Daoy (cell line): ENCODE results near the gene RAB7B. TPM values are rescaled to one million over a fixed set of nuclear protein-coding genes. Genes with fewer than 3 reads are reported as not detected.
"Not testable (repeated sequence)": the region's sequence is repeated elsewhere in the genome, so short reads cannot be mapped to it uniquely, and the experiment has no call there.

Experiments used
- DNase-seq: peaks from one replicate; pipeline ENCODE4 v3.0.0-alpha.2; 2015; ENCODE audit warnings: low read depth
- total RNA-seq: library from RNA; depleted of rRNA; stranded (reverse); fragments of >200 nt; shearing (Covaris generic); gene quantifications from 2 replicates; pipeline ENCODE4 v1.2.3, GENCODE V29; 2014; rRNA removed

The RAB7B gene
- 2.7 and 3.5 TPM in 2 replicates for total RNA-seq

GRCh38 chr1:206002871-206003801 lies at the start of gene RAB7B:
TSS of gene RAB7B (minus strand) at chr1:206003395. CDS start at chr1:205994135, 9,260 bp downstream.
- DNase-seq, result peak; percentile 75

- DNase-seq, result not testable (repeated sequence)
Observed at GRCh38 chr1:206052231-206052865, 49.2 kb upstream of the RAB7B start.

DNA sequence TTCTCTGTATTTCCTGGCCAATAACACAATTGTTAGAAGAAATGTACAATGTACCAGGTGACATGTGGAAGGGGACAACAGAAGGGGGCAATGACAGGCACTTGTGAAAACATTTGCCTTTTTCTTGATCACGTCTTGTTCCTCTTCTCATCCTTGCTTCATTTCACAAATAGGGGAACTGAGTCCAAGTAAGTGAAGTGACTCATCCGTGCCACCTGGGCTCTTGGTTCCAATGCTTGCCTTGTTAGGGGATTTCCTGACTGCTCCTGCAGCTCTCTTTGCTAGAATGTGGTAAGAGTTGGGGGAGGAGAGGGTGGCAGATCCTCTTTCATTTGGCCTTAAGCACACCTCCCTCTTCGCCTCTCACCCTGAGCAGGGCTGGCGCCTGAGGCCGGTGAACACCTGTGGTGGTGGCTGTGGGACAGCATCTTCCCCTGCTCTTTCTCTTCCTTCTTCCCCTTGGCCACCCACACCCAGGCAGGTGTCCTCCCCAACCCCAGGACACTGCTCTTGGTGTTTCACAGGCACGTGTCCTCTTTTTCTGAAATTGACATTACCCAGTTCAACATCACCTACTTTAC lies 47.5 kb upstream of the RAB7B start:
- peak; percentile 17 for DNase-seq

- no peak for DNase-seq
Observed at GRCh38 chr1:206049919-206050600, 46.9 kb upstream of the RAB7B start.

DNA sequence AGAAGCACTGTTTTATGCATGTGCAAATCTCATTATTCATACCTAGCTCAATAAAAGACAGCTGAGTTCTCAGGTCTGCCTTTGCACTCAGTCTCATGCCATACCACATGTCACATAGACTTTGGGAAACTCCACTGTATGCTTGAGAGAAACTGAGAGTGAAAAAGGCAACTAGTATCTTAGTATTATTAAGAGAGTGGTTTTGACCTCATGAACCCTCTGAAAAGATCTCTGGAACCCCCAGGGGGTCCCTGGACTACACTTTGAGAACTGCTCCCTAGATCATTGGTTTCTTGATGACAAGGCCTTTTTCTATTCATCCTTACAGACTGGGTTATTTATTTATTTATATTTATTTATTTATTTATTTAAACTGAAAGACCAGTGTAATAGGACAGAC lies 46.1 kb upstream of the RAB7B start:
- DNase-seq, result no peak

DNA sequence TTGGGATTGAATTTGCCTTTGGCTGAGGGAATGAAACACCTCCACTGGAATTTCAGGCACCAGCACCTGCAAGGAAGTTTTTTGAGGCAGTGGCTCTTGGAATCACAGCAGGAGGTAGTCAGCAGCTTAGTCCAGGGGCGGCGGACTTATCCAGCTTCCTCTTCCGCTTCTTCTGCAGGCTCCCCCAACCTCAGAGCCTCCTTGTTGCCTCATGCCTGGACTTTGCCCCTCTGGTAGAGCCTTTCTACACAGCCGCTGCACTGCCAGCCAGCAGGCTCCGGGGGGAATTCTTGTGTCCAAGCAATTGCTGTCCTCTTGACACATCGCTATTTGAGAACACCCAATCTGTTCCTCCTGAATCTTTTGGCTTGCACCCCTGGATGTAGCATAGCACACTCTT lies 45.4 kb upstream of the RAB7B start:
- DNase-seq, result no peak

GRCh38 chr1:206047271-206047670 lies 44.1 kb upstream of the RAB7B start:
- DNase-seq, result no peak

DNA sequence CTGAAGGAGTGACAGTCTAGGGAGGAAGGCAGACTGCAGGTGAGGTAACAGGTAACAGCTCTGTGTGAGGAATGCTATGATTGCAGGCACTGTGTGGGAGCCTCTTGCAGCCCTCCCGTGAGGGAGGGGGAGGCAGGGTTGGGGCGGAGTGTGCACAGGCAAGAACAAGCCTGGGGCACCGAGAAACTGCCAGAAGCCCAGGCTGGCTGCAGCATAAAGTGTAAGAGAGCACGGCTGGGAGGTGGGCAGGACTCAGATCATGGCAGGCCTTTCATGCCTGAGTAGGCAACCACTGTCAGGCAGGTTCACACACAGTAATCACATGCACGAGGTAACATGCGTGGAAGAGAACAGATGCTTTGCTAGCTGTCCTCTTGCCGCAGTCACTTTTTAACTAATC lies 38.4 kb upstream of the RAB7B start:
- no peak for DNase-seq

GRCh38 chr1:206040328-206040727 lies 37.1 kb upstream of the RAB7B start:
- no peak for DNase-seq

DNA sequence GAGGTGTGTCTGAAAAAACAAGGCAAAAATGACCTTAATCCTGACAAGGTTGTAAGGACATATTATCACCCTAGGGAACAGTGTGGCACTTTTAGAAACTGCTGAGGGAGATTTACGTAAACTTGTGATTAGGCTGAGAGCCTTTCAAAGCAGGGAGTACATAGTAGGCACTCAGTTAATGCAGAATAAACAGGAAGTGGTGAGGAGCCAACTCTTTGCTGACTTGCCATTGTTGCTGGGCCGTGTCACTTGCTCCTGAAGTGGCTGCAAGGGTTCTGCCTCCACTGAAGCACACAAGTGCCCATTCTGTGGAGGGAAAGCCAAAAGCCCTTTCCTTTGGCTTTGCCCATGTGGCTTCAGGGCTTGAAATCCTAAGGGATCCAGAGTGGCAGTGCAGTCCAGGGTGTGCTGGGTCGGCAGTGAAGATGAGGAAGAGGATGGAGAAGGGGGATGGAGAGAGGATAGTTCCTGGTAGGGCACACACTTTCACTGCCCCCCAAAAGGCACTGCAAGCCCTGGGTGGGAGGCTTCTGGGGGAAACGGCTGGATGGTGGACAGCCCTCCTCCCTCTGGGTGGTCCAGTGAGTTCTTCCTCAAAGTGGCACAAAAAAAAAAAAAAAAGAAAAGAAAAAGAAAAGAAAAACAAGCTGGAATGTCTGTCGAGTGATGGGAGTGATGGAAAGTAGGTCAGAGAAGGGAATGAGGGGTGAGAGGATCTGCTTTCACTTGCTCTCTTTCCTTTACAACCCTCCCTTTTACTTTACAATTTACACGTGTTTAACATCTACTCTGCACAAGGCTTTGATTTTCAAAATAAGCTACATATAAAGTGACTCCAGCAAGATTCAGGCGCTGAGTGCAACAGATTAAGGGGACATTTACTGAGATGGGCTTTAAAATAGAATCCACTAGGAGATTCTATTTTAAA lies 36.1 kb upstream of the RAB7B start:
- DNase-seq, result no peak

DNA sequence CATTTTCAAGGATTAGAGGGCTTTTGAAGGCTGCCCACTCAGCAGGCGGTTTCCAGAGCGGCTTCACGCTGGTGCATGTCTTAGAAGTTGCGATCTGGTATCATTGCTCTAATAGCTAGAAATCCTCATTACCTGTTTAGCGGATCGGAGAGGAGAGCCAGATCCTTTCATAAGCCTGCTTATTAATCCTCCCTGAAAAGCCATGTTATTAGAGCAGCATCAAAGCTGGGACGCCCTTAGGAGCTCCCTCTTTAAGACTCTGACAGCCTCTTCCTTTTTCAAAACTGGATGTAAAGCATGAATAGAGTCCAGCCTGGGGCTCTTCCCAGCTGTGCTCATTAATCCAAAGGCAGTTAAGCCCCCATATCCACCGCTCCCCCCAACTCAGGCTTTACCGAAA lies 34.4 kb upstream of the RAB7B start:
- no peak for DNase-seq

DNA sequence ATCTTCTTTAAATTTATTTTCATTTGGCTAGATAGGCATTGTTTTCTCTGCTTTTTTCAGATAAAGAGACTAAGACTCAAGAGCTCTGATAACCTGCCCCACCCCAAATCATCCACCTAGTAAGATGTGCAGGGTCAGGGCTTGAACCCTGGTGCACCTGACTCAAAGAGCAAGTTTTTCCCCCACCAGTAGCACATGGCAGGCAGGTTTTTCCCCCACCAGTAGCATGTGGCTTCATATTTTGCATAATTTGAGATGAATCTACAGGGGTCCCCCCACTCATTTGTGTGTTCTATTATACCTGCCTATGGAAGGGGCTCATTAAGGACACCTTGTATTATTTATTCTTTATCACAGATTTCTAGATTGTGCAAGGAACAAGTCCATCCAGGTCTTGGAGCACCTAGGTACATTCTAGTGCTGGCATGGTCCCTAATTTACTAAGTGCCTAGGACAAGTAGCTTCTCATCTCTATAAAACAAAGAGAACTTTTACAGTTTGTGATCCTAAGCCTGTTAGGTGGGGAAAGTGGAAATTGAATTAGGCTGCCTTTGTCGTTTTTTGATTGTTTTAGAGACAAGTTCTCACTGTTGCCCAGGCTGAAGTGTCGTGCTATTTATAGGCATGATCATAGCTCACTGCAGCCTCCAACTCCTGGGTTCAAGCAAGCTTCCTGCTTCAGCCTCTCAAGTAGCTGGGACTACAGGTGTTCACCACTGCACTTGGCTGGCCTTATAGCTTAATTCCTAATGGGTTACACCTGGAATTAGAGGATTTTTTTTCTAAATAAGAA lies 33.7 kb upstream of the RAB7B start:
- no peak for DNase-seq

DNA sequence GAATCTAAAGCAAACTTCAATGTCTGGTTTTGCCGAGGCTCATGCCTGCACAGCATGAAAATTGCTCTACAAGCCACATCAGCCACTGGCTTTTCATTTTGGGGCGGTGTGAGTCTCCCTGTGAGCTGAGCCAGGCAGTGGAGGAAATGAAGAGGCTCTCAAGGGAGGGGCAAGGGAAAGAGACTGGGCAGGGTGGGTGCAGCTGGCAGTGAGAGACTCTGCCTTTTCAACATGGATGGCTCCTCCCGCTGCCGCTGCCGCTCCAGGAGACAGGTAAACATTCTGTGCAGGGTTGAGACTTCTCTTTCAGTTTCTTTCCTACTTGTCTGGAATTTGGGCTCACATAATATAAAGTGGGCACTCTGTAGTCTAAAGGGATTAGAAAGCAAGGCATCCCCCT lies 31.8 kb upstream of the RAB7B start:
- no peak for DNase-seq

DNA sequence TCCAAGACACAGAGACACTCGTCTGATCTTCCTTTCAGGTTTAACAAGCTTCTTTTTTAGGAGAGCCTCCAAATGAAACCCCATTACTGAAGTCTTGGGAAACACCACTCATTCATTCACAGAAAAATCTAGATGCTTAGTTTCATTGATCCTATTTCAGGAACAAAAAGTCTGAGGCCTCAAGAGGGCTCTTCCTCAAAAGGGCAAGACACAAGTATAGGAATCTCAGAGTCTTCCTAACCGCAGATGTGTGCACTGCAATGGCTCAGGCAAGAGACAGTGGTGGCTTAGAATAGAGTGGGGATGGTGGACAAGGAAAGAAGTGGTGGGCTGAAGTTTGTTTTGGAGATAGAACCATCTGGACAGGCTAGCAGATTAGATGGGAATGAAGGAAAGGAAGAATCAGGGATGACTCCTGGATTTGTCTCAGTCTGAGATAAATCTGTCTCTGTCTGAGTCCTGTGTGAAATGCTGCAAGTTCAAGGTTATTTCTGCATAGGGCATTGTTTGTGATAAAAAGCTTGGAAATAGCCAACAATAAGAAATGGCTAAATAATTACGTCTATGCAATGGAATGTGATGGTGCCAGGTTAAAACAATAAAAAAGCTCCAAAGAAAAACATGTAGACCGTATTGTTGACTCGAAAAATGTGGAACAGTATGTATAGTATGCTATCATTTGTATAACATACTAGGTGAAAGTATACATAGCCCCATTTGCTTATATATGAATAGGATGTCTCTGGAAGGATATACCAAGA lies 29.4 kb upstream of the RAB7B start:
- no peak for DNase-seq

- DNase-seq, result peak; percentile 69
Observed at GRCh38 chr1:206030714-206031113, 27.5 kb upstream of the RAB7B start.

GRCh38 chr1:206030191-206030590 lies 27.0 kb upstream of the RAB7B start:
- DNase-seq, result no peak

DNA sequence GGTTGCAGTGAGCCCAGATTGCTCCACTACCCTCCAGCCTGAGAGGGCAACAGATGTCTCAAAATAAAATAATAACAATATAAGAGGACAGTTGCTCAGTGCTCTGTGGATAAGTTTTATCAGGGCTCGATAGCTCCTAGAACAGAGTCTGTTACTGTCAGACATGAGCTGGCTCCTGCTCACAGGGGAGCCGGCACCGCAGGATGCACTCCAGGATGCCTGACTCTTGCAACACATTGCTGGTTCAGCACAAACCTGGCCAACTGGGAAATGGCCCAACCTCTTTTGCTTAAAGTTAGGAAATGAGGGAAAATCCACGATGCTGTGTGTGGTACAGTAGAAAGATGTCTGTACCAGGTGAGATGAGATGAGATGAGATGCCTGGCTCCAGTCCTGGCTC lies 26.3 kb upstream of the RAB7B start:
- DNase-seq, result no peak

- DNase-seq, result no peak
Observed at GRCh38 chr1:206025283-206025820, 22.2 kb upstream of the RAB7B start.

DNA sequence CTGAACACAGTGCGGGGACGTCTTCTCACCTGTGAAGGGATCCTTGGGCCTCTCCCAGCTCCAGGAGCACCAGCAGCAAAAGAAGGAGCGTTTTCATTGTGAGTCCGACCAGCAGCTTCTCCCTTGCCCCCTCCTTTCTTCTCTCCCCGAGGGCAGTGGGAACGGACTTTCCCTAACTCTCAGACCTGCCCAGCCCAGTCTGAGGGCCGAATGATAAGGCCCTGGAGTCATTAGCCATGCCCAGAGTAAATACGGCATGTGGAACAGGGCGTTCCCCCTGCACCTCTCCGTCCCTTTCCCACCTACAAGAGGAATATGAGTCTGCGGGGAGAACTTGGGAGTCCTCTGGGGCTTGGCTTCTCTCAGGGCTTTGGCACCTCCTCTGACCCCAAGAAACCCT lies 20.5 kb upstream of the RAB7B start, which contains the start of gene CTSE:
Gene CTSE, minus strand, starts transcription at position 201 of the 400 bp plus-strand sequence. Its CDS starts 104 bp downstream, at position 97.
- no peak for DNase-seq
